ENCODE measurements around the gene SCP2.

Gene SCP2

DNA sequence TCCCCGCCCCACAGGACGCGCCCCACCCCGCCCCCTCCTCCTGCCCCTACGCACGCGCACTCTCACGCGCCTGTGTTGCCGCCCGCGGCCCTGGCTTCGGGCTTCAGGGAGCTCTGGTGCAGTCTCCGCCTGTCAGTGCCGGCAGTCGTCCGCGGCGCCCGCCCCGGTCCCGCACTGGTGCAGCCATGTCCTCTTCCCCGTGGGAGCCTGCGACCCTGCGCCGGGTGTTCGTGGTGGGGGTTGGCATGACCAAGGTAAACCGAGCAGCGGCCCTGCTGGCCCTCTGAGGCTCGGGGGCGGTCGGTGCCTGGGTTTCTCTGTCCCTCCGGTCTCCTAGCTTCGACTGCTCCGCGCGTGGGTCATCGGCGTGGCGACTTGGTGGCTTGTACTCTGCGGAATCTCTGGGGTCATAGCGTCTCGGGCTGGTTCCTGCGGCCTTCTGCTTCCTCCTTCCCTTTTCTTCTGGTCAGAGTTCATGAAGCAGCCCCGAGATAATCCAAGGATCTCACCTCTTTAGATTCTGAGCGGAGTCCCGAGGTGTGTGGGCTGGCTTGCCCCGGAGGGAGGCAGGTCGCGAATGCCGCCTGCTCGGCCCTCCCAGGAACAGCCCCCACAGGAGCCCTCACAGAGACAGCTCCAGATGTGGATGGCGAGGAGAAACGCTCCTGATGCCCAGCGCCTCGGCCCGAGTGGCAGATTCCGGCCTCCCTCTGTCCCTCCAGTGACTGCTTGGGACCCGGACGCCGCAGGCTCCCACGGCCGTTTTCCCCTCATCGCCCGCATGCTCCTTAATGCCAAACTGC, at the start of gene SCP2 (continued):
- TF ChIP-seq, protein P1, sequence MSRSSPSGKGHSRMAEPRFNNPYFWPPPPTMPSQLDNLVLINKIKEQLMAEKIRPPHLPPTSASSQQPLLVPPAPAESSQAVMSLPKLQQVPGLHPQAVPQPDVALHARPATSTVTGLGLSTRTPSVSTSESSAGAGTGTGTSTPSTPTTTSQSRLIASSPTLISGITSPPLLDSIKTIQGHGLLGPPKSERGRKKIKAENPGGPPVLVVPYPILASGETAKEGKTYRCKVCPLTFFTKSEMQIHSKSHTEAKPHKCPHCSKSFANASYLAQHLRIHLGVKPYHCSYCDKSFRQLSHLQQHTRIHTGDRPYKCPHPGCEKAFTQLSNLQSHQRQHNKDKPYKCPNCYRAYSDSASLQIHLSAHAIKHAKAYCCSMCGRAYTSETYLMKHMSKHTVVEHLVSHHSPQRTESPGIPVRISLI (tag by site-specific recombination; IDR thresholded peaks at IDR 0.05): no peak
- TF ChIP-seq ZNF624 (tag by site-specific recombination; IDR thresholded peaks at IDR 0.05): no peak
- TF ChIP-seq ZNF426 (tag by site-specific recombination; IDR thresholded peaks at IDR 0.05): no peak
- TF ChIP-seq GLIS1 (tag by site-specific recombination; IDR thresholded peaks at IDR 0.05): peak; percentile 31
- TF ChIP-seq ZBTB7A (tag by site-specific recombination; IDR thresholded peaks at IDR 0.05; ENCODE audit: low read depth): no peak
- no peak for TF ChIP-seq ZNF473 (tag by site-specific recombination; IDR thresholded peaks at IDR 0.05)
- TF ChIP-seq, protein P2, sequence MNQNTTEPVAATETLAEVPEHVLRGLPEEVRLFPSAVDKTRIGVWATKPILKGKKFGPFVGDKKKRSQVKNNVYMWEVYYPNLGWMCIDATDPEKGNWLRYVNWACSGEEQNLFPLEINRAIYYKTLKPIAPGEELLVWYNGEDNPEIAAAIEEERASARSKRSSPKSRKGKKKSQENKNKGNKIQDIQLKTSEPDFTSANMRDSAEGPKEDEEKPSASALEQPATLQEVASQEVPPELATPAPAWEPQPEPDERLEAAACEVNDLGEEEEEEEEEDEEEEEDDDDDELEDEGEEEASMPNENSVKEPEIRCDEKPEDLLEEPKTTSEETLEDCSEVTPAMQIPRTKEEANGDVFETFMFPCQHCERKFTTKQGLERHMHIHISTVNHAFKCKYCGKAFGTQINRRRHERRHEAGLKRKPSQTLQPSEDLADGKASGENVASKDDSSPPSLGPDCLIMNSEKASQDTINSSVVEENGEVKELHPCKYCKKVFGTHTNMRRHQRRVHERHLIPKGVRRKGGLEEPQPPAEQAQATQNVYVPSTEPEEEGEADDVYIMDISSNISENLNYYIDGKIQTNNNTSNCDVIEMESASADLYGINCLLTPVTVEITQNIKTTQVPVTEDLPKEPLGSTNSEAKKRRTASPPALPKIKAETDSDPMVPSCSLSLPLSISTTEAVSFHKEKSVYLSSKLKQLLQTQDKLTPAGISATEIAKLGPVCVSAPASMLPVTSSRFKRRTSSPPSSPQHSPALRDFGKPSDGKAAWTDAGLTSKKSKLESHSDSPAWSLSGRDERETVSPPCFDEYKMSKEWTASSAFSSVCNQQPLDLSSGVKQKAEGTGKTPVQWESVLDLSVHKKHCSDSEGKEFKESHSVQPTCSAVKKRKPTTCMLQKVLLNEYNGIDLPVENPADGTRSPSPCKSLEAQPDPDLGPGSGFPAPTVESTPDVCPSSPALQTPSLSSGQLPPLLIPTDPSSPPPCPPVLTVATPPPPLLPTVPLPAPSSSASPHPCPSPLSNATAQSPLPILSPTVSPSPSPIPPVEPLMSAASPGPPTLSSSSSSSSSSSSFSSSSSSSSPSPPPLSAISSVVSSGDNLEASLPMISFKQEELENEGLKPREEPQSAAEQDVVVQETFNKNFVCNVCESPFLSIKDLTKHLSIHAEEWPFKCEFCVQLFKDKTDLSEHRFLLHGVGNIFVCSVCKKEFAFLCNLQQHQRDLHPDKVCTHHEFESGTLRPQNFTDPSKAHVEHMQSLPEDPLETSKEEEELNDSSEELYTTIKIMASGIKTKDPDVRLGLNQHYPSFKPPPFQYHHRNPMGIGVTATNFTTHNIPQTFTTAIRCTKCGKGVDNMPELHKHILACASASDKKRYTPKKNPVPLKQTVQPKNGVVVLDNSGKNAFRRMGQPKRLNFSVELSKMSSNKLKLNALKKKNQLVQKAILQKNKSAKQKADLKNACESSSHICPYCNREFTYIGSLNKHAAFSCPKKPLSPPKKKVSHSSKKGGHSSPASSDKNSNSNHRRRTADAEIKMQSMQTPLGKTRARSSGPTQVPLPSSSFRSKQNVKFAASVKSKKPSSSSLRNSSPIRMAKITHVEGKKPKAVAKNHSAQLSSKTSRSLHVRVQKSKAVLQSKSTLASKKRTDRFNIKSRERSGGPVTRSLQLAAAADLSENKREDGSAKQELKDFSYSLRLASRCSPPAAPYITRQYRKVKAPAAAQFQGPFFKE (tag by site-specific recombination; IDR thresholded peaks at IDR 0.05; ENCODE audit: borderline replicate concordance): no peak
- TF ChIP-seq, protein P3, sequence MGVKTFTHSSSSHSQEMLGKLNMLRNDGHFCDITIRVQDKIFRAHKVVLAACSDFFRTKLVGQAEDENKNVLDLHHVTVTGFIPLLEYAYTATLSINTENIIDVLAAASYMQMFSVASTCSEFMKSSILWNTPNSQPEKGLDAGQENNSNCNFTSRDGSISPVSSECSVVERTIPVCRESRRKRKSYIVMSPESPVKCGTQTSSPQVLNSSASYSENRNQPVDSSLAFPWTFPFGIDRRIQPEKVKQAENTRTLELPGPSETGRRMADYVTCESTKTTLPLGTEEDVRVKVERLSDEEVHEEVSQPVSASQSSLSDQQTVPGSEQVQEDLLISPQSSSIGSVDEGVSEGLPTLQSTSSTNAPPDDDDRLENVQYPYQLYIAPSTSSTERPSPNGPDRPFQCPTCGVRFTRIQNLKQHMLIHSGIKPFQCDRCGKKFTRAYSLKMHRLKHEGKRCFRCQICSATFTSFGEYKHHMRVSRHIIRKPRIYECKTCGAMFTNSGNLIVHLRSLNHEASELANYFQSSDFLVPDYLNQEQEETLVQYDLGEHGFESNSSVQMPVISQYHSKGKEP (tag by site-specific recombination; IDR thresholded peaks at IDR 0.05): no peak
- TF ChIP-seq, protein P4, sequence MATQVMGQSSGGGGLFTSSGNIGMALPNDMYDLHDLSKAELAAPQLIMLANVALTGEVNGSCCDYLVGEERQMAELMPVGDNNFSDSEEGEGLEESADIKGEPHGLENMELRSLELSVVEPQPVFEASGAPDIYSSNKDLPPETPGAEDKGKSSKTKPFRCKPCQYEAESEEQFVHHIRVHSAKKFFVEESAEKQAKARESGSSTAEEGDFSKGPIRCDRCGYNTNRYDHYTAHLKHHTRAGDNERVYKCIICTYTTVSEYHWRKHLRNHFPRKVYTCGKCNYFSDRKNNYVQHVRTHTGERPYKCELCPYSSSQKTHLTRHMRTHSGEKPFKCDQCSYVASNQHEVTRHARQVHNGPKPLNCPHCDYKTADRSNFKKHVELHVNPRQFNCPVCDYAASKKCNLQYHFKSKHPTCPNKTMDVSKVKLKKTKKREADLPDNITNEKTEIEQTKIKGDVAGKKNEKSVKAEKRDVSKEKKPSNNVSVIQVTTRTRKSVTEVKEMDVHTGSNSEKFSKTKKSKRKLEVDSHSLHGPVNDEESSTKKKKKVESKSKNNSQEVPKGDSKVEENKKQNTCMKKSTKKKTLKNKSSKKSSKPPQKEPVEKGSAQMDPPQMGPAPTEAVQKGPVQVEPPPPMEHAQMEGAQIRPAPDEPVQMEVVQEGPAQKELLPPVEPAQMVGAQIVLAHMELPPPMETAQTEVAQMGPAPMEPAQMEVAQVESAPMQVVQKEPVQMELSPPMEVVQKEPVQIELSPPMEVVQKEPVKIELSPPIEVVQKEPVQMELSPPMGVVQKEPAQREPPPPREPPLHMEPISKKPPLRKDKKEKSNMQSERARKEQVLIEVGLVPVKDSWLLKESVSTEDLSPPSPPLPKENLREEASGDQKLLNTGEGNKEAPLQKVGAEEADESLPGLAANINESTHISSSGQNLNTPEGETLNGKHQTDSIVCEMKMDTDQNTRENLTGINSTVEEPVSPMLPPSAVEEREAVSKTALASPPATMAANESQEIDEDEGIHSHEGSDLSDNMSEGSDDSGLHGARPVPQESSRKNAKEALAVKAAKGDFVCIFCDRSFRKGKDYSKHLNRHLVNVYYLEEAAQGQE (tag by site-specific recombination; IDR thresholded peaks at IDR 0.05): no peak
- TF ChIP-seq ZNF792 (tag by site-specific recombination; IDR thresholded peaks at IDR 0.05): no peak
- no peak for TF ChIP-seq ZNF16 (tag by site-specific recombination; IDR thresholded peaks at IDR 0.05; ENCODE audit: low read depth)
- no peak for TF ChIP-seq ZNF837 (tag by site-specific recombination; IDR thresholded peaks at IDR 0.05)
- TF ChIP-seq ZNF48 (tag by site-specific recombination; IDR thresholded peaks at IDR 0.05): no peak
- TF ChIP-seq ZNF248 (tag by site-specific recombination; IDR thresholded peaks at IDR 0.05): no peak
- no peak for TF ChIP-seq ZNF555 (tag by site-specific recombination; conservative IDR thresholded peaks at IDR 0.05)
- TF ChIP-seq EGR2 (tag by site-specific recombination; IDR thresholded peaks at IDR 0.05; ENCODE audit: low read depth): no peak
- TF ChIP-seq ZNF174 (tag by site-specific recombination; IDR thresholded peaks at IDR 0.05): no peak
- no peak for TF ChIP-seq ZSCAN23 (tag by site-specific recombination; IDR thresholded peaks at IDR 0.05)
- TF ChIP-seq ZNF571 (tag by site-specific recombination; IDR thresholded peaks at IDR 0.05): no peak
- no peak for TF ChIP-seq ZNF239 (tag by site-specific recombination; IDR thresholded peaks at IDR 0.05)
- TF ChIP-seq ZNF184 (tag by site-specific recombination; IDR thresholded peaks at IDR 0.05): no peak
- TF ChIP-seq ZNF311 (tag by site-specific recombination; IDR thresholded peaks at IDR 0.05; ENCODE audit: borderline replicate concordance): no peak
- TF ChIP-seq, protein P5, sequence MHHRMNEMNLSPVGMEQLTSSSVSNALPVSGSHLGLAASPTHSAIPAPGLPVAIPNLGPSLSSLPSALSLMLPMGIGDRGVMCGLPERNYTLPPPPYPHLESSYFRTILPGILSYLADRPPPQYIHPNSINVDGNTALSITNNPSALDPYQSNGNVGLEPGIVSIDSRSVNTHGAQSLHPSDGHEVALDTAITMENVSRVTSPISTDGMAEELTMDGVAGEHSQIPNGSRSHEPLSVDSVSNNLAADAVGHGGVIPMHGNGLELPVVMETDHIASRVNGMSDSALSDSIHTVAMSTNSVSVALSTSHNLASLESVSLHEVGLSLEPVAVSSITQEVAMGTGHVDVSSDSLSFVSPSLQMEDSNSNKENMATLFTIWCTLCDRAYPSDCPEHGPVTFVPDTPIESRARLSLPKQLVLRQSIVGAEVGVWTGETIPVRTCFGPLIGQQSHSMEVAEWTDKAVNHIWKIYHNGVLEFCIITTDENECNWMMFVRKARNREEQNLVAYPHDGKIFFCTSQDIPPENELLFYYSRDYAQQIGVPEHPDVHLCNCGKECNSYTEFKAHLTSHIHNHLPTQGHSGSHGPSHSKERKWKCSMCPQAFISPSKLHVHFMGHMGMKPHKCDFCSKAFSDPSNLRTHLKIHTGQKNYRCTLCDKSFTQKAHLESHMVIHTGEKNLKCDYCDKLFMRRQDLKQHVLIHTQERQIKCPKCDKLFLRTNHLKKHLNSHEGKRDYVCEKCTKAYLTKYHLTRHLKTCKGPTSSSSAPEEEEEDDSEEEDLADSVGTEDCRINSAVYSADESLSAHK (tag by site-specific recombination; IDR thresholded peaks at IDR 0.05): no peak
- TF ChIP-seq ZBTB8A (tag by site-specific recombination; IDR thresholded peaks at IDR 0.05): peak; percentile 37; the same call in 1 of the 2 replicates
- no peak for TF ChIP-seq ZNF138 (tag by site-specific recombination; IDR thresholded peaks at IDR 0.05; ENCODE audit: borderline replicate concordance)
